Measurements from ENCODE around the gene GNAT3. TPM values are rescaled to one million over a fixed set of nuclear protein-coding genes. Genes with fewer than 3 reads are reported as not detected.

GNAT3 gene
- total and polyA plus RNA-seq, 2 of the 8 experiments (the other 6 are each of a cell fraction or from before 2014, with no cell fraction given): not detected

DNA sequence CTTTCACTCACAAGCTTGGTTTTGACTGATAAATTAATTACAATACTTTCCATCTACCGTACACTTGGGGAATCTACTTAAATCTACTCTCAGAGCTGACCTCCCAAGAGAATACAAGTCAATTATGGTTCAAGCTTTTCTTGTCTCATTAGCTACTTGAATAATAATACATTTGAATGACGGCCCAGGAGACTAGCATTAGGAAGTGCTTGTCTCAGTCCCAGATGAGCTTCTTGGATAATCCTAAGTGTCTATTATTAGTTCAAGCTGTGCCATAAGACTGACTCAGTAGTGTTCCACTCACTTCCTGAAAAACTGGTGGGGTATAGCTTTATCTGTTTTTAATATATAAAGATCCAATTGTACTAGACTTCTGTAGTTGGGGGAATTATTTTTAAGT lies 100.2 kb downstream of the GNAT3 start (continued):
- TF ChIP-seq, protein P1, sequence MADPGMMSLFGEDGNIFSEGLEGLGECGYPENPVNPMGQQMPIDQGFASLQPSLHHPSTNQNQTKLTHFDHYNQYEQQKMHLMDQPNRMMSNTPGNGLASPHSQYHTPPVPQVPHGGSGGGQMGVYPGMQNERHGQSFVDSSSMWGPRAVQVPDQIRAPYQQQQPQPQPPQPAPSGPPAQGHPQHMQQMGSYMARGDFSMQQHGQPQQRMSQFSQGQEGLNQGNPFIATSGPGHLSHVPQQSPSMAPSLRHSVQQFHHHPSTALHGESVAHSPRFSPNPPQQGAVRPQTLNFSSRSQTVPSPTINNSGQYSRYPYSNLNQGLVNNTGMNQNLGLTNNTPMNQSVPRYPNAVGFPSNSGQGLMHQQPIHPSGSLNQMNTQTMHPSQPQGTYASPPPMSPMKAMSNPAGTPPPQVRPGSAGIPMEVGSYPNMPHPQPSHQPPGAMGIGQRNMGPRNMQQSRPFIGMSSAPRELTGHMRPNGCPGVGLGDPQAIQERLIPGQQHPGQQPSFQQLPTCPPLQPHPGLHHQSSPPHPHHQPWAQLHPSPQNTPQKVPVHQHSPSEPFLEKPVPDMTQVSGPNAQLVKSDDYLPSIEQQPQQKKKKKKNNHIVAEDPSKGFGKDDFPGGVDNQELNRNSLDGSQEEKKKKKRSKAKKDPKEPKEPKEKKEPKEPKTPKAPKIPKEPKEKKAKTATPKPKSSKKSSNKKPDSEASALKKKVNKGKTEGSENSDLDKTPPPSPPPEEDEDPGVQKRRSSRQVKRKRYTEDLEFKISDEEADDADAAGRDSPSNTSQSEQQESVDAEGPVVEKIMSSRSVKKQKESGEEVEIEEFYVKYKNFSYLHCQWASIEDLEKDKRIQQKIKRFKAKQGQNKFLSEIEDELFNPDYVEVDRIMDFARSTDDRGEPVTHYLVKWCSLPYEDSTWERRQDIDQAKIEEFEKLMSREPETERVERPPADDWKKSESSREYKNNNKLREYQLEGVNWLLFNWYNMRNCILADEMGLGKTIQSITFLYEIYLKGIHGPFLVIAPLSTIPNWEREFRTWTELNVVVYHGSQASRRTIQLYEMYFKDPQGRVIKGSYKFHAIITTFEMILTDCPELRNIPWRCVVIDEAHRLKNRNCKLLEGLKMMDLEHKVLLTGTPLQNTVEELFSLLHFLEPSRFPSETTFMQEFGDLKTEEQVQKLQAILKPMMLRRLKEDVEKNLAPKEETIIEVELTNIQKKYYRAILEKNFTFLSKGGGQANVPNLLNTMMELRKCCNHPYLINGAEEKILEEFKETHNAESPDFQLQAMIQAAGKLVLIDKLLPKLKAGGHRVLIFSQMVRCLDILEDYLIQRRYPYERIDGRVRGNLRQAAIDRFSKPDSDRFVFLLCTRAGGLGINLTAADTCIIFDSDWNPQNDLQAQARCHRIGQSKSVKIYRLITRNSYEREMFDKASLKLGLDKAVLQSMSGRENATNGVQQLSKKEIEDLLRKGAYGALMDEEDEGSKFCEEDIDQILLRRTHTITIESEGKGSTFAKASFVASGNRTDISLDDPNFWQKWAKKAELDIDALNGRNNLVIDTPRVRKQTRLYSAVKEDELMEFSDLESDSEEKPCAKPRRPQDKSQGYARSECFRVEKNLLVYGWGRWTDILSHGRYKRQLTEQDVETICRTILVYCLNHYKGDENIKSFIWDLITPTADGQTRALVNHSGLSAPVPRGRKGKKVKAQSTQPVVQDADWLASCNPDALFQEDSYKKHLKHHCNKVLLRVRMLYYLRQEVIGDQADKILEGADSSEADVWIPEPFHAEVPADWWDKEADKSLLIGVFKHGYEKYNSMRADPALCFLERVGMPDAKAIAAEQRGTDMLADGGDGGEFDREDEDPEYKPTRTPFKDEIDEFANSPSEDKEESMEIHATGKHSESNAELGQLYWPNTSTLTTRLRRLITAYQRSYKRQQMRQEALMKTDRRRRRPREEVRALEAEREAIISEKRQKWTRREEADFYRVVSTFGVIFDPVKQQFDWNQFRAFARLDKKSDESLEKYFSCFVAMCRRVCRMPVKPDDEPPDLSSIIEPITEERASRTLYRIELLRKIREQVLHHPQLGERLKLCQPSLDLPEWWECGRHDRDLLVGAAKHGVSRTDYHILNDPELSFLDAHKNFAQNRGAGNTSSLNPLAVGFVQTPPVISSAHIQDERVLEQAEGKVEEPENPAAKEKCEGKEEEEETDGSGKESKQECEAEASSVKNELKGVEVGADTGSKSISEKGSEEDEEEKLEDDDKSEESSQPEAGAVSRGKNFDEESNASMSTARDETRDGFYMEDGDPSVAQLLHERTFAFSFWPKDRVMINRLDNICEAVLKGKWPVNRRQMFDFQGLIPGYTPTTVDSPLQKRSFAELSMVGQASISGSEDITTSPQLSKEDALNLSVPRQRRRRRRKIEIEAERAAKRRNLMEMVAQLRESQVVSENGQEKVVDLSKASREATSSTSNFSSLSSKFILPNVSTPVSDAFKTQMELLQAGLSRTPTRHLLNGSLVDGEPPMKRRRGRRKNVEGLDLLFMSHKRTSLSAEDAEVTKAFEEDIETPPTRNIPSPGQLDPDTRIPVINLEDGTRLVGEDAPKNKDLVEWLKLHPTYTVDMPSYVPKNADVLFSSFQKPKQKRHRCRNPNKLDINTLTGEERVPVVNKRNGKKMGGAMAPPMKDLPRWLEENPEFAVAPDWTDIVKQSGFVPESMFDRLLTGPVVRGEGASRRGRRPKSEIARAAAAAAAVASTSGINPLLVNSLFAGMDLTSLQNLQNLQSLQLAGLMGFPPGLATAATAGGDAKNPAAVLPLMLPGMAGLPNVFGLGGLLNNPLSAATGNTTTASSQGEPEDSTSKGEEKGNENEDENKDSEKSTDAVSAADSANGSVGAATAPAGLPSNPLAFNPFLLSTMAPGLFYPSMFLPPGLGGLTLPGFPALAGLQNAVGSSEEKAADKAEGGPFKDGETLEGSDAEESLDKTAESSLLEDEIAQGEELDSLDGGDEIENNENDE (IDR thresholded peaks at IDR 0.05; ENCODE audit: insufficient replicate concordance, low read length): no peak
- TF ChIP-seq SP2 (IDR thresholded peaks at IDR 0.05; ENCODE audit: low read length) (no peak), ZNF274 (IDR thresholded peaks at IDR 0.05; ENCODE audit: borderline replicate concordance, extremely low read depth, low read length) (no peak), POU5F1 (IDR thresholded peaks at IDR 0.05; ENCODE audit: low read depth, low read length) (no peak), HDAC6 (IDR thresholded peaks at IDR 0.05; ENCODE audit: low read depth, low read length) (no peak), SIRT6 (IDR thresholded peaks at IDR 0.05; ENCODE audit: low read length) (no peak), JUND (IDR thresholded peaks at IDR 0.05; ENCODE audit: low read length) (no peak), GTF2F1 (IDR thresholded peaks at IDR 0.05; ENCODE audit: borderline replicate concordance, low read depth, low read length) (no peak)
- TF ChIP-seq, protein P2, sequence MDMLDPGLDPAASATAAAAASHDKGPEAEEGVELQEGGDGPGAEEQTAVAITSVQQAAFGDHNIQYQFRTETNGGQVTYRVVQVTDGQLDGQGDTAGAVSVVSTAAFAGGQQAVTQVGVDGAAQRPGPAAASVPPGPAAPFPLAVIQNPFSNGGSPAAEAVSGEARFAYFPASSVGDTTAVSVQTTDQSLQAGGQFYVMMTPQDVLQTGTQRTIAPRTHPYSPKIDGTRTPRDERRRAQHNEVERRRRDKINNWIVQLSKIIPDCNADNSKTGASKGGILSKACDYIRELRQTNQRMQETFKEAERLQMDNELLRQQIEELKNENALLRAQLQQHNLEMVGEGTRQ (IDR thresholded peaks at IDR 0.05; ENCODE audit: low read length): no peak

Measured in H1 (cell line).